Kidney (tissue), 14 donors: Measurements from ENCODE around the gene CYSTM1. TPM values are rescaled to one million over a fixed set of nuclear protein-coding genes. Genes with fewer than 3 reads are reported as not detected.
A peak's percentile ranks its signal among the peaks of the same experiment; 100 is the strongest.

Source experiments
- DNase-seq, 5 donors: peaks; one replicate each; pipeline ENCODE4 v3.0.0-alpha.2; 2013 to 2020
- FAIRE-seq: peaks from 2 replicates; lab custom pipeline; 2012; peaks lifted over from hg19 to GRCh38; lab: Jason Lieb, UNC
- H3K27ac ChIP-seq, 2 donors: one replicate each; pipeline ENCODE4 v1.7.0; 2013; ENCODE audit warnings: low read depth in 2 of 2, low read length in 2 of 2, inconsistent platforms in 1 of 2
- H3K27me3 ChIP-seq: one replicate; pipeline ENCODE4 v1.7.1; 2013; ENCODE audit warnings: low read length, inconsistent platforms; ENCODE audit not compliant: control insufficient read depth, insufficient read depth
- H3K36me3 ChIP-seq, 3 donors: one replicate each; pipeline versions ENCODE4 v1.7.0 to v1.7.1; 2013; ENCODE audit warnings: low read length in 3 of 3, control low read depth in 1 of 3, inconsistent platforms in 1 of 3; ENCODE audit not compliant: insufficient read depth in 3 of 3, control insufficient read depth in 2 of 3
- H3K4me1 ChIP-seq, 3 donors: one replicate each; pipeline versions ENCODE4 v1.7.0 to v1.7.1; 2013; ENCODE audit warnings: low read length in 3 of 3, inconsistent platforms in 1 of 3, low read depth in 1 of 3; ENCODE audit not compliant: control insufficient read depth in 2 of 3, insufficient read depth in 2 of 3
- H3K4me3 ChIP-seq, 3 donors: one replicate each; pipeline versions ENCODE4 v1.7.0 to v1.8.1; 2013; ENCODE audit warnings: low read length in 3 of 3, control low read depth in 1 of 3, inconsistent platforms in 1 of 3
- H3K9ac ChIP-seq, 3 donors: one replicate each; pipeline versions ENCODE4 v1.7.0 to v1.7.1; 2013; ENCODE audit warnings: low read length in 3 of 3, control low read depth in 1 of 3, inconsistent platforms in 1 of 3
- H3K9me3 ChIP-seq, 3 donors: one replicate each; pipeline versions ENCODE4 v1.7.0 to v1.7.1; 2013; ENCODE audit warnings: low read length in 3 of 3, control low read depth in 1 of 3, inconsistent platforms in 1 of 3; ENCODE audit not compliant: control insufficient read depth in 2 of 3, insufficient read depth in 1 of 3
- intact Hi-C: fragments of 100-400 bp; cut with DNase I; formaldehyde crosslinking; loops from one replicate; pipeline ENCODE4 v1.11.1; 2022
- polyA plus RNA-seq: library from polyadenylated mRNA; stranded (reverse); fragments of 350-450 nt; fragmentation: Illumina TruSeq; extraction: RNeasy Lipid Tissue Mini Kit (QIAGEN cat#74804); gene quantifications from one replicate; pipeline ENCODE4 v1.2.3, GENCODE V29; 2014; ENCODE audit warnings: low read depth, low replicate concordance; ENCODE audit not compliant: insufficient read depth
- total RNA-seq: library from RNA; stranded (reverse); fragmentation: NEBNext Ultra II Directional; extraction: Animal tissue kit (Norgen Biotek cat#: 25700); gene quantifications from one replicate; pipeline ENCODE4 v1.2.1, GENCODE V29; 2021
- TF ChIP-seq, protein P1 (sequence below): IDR thresholded peaks from 3 replicates; pipeline ENCODE4 v1.5.1; 2012; ENCODE audit warnings: mild to moderate bottlenecking, moderate library complexity, borderline replicate concordance; ENCODE audit not compliant: insufficient read depth; ENCODE audit errors: extremely low read depth
- donor health status: control.
- donor health status: control.
- donor health status: control.
- donor health status: control.
- donor health status: control.
- donor health status: DM: yes; HTN: yes; CAD: no.
- donor health status: Normal renal cell carcinoma (clear cell type).

CYSTM1 gene
- total and polyA plus RNA-seq, 2 donors from 2014 or later = 157 to 485 TPM

DNA sequence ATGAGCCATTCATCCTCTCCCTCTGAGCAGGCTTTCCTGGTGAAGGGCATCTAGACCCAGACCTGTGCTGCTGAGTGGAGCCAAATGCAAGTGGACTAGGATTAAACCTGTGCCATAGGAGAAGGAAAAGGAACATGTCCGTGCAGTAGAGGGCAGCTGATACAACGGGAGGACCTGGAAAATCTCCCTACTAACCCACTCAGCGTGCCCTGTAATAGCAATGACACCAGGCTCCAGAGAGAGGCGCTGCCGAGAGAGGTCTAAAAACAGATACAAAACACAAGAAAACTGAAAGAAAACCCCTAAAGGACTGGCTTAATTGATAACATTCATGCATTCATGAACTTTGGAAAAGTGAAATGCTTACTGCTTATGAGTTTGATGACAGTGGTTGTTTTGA, 67.1 kb downstream of the CYSTM1 start:
- TF ChIP-seq, protein P1, sequence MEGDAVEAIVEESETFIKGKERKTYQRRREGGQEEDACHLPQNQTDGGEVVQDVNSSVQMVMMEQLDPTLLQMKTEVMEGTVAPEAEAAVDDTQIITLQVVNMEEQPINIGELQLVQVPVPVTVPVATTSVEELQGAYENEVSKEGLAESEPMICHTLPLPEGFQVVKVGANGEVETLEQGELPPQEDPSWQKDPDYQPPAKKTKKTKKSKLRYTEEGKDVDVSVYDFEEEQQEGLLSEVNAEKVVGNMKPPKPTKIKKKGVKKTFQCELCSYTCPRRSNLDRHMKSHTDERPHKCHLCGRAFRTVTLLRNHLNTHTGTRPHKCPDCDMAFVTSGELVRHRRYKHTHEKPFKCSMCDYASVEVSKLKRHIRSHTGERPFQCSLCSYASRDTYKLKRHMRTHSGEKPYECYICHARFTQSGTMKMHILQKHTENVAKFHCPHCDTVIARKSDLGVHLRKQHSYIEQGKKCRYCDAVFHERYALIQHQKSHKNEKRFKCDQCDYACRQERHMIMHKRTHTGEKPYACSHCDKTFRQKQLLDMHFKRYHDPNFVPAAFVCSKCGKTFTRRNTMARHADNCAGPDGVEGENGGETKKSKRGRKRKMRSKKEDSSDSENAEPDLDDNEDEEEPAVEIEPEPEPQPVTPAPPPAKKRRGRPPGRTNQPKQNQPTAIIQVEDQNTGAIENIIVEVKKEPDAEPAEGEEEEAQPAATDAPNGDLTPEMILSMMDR = no peak
- Histone ChIP-seq H3K36me3 (peaks cover 0 to 8% (median 5%) of the 10 kb centered on the region in 3 donors), H3K9ac (peak overlapping the region in 1 of 3 donors; percentile 21), H3K4me1 (peaks cover 5 to 39% (median 37%) of the 10 kb centered on the region in 3 donors), H3K4me3 (no peak overlapping the region), H3K9me3 (no peaks in the 10 kb centered on the region), H3K27me3 (no peaks in the 10 kb centered on the region), H3K27ac (peak overlapping the region; percentile 78 to 94)
- no peak for DNase-seq
- intact Hi-C loops = no loop called here
- no peak for FAIRE-seq

DNA sequence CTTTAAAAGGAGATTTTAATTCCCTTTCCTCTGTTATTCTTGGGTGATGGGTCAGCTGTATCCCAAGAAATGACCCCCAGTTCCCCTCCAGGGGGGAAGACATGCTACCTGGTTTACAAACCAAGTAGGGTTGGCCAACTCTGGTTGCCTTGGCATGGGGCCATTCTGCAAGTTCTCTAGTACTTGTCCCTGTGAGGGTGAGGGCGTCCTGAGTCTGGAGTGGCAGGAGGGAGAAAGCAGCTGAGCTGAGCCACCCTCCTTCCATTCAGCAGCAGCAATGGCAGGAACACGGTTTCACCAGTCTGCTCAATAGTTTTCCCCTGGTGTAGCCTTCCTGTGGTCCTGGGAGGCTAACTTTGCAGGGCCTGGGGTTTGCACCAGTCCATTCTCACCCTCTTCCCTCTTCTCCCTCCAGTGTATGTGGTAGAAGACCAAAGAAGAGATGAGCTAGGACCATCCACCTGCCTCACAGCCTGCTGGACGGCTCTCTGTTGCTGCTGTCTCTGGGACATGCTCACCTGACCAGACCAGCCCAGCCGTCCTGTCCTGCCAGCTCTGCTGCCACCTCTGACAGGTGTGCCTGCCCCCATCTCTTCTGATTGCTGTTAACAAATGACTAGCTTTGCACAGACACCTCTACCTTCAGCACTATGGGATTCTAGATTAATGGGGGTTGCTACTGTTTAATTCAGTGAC, 68.0 kb downstream of the CYSTM1 start:
- Histone ChIP-seq H3K4me1 (peaks cover 5 to 39% (median 37%) of the 10 kb centered on the region in 3 donors), H3K27ac (peak overlapping the region; percentile 7 to 43)

DNA sequence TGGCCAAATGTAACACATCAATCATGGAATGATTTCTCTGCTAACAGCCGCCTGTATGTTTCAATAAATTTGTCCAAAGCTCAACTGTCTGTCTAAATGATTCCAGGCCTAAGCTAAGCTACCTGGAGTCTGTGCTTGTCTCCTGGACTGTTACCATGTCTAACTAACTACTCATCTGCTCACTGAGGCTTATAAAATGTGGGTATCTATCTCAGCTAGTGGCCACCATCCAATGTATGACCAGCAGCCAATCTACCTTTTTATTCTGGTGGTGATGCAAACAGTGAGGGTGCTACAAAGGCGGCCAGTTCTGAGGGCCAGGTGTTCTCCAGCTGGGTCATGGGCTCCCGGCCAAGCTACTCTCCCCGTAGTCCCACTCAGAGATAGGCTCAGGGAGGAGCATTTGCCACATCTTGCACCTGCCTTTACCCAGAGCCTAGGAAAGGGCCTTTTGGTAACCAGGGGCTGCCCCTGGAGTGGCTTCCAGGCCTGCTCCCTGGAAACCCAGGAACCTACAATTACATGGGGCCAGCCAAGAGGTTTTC, 68.8 kb downstream of the CYSTM1 start:
- H3K27me3 ChIP-seq = no peaks in the 10 kb centered on the region
- DNase-seq = no peak
- H3K9me3 ChIP-seq = no peaks in the 10 kb centered on the region
- FAIRE-seq = no peak
- H3K9ac ChIP-seq = no peak overlapping the region
- intact Hi-C loops = no loop called here
- peaks cover 0 to 8% (median 5%) of the 10 kb centered on the region in 3 donors for H3K36me3 ChIP-seq
- H3K4me1 ChIP-seq = peaks cover 5 to 39% (median 37%) of the 10 kb centered on the region in 3 donors
- TF ChIP-seq, protein P1 = no peak
- H3K27ac ChIP-seq = peak overlapping the region in 1 of 2 donors; percentile 44
- no peak overlapping the region for H3K4me3 ChIP-seq

More for the DNA sequence above, 68.0 kb downstream of the CYSTM1 start:
- intact Hi-C loops = no loop called here
- TF ChIP-seq, protein P1 = no peak
- no peak overlapping the region for H3K4me3 ChIP-seq
- FAIRE-seq (no peak), DNase-seq (no peak)
- no peaks in the 10 kb centered on the region for H3K27me3 ChIP-seq
- H3K9ac ChIP-seq = peak overlapping the region in 1 of 3 donors; percentile 9
- peaks cover 0 to 8% (median 5%) of the 10 kb centered on the region in 3 donors for H3K36me3 ChIP-seq
- H3K9me3 ChIP-seq = no peaks in the 10 kb centered on the region
